Common myeloid progenitor, CD34-positive (primary cell): Measurements from ENCODE around the gene PSRC1.
A peak's percentile ranks its signal among the peaks of the same experiment; 100 is the strongest.

Experiments used
- CTCF ChIA-PET: fragments of 350-600 bp; sonication (Branson Sonifier 250); formaldehyde crosslinking; loops from one replicate; lab custom pipeline; 2021; ENCODE audit warnings: antibody characterized with exemption; lab: Charles Lee
- POLR2A ChIA-PET: fragments of 350-600 bp; sonication (Branson Sonifier 250); formaldehyde crosslinking; loops from one replicate; lab custom pipeline; 2021; ENCODE audit warnings: antibody characterized with exemption; lab: Charles Lee
- DNase-seq, 3 donors: peaks; one replicate each; pipeline versions ENCODE4 v3.0.0 to v3.0.0-alpha.2; 2013
- H3K27ac ChIP-seq, 2 experiments: 1 replicate in 1 of 2; 2 replicates in 1 of 2; pipeline ENCODE4 v1.7.0; 2013; ENCODE audit warnings: inconsistent platforms in 2 of 2, low read length in 2 of 2, mild to moderate bottlenecking in 2 of 2, low read depth in 1 of 2, moderate library complexity in 1 of 2; ENCODE audit not compliant: severe bottlenecking in 2 of 2, insufficient read depth in 1 of 2, poor library complexity in 1 of 2
- H3K27me3 ChIP-seq, 5 experiments: replicated peaks in 2 of 5; 1 replicate in 3 of 5; 2 replicates in 2 of 5; pipeline versions ENCODE4 v1.6.1 to v1.7.0; 2013; ENCODE audit warnings: low read length in 4 of 5, mild to moderate bottlenecking in 2 of 5, moderate library complexity in 2 of 5, inconsistent platforms in 1 of 5; ENCODE audit not compliant: insufficient read depth in 5 of 5, control insufficient read depth in 4 of 5
- H3K36me3 ChIP-seq, 4 experiments: 1 replicate in 2 of 4; 2 replicates in 2 of 4; pipeline versions ENCODE4 v1.6.1 to v1.7.0; 2013; ENCODE audit warnings: low read length in 3 of 4, control low read depth in 1 of 4, mild to moderate bottlenecking in 1 of 4; ENCODE audit not compliant: control insufficient read depth in 4 of 4, insufficient read depth in 4 of 4
- H3K4me1 ChIP-seq, 4 experiments: 1 replicate in 3 of 4; 2 replicates in 1 of 4; pipeline versions ENCODE4 v1.6.1 to v1.7.1; 2013; ENCODE audit warnings: low read length in 3 of 4, mild to moderate bottlenecking in 3 of 4, control low read depth in 1 of 4, inconsistent platforms in 1 of 4, moderate library complexity in 1 of 4; ENCODE audit not compliant: control insufficient read depth in 4 of 4, insufficient read depth in 4 of 4; ENCODE audit errors: control extremely low read depth in 1 of 4
- H3K4me3 ChIP-seq, 7 experiments: 1 replicate in 4 of 7; 2 replicates in 3 of 7; pipeline versions ENCODE4 v1.5.1 to v1.7.0; 2013; ENCODE audit warnings: mild to moderate bottlenecking in 7 of 7, low read length in 6 of 7, moderate library complexity in 6 of 7, inconsistent platforms in 2 of 7, low read depth in 2 of 7, control low read depth in 1 of 7; ENCODE audit not compliant: insufficient read depth in 4 of 7, control insufficient read depth in 1 of 7; ENCODE audit errors: extremely low read depth in 1 of 7
- H3K9me3 ChIP-seq, 5 experiments: 1 replicate in 4 of 5; 2 replicates in 1 of 5; pipeline versions ENCODE4 v1.6.1 to v1.7.1; 2013; ENCODE audit warnings: low read length in 4 of 5, mild to moderate bottlenecking in 2 of 5, inconsistent platforms in 1 of 5, low read depth in 1 of 5, moderate library complexity in 1 of 5; ENCODE audit not compliant: control insufficient read depth in 4 of 5, insufficient read depth in 2 of 5; ENCODE audit errors: control extremely low read depth in 1 of 5
- WGBS: methylation state at CpG from one replicate; pipeline ENCODE4 v1.1.5; 2013; ENCODE audit not compliant: insufficient coverage; 5-methylcytosine and 5-hydroxymethylcytosine counted together

Gene PSRC1

GRCh38 chr1:109277434-109278204, 5.3 kb downstream of the PSRC1 start:
- POLR2A ChIA-PET: interaction anchor here (0.6 kb wide), 1 partner anchor 238 kb away, joined by 3 read pairs; no protein-coding TSS in a partner anchor
- WGBS: 90% methylated on average over 6 of the region's 7 CpGs
- H3K36me3 ChIP-seq: peaks cover 0 to 17% (median 6%) of the 10 kb centered on the region in 4 experiments
- no peaks in the 10 kb centered on the region for H3K9me3 ChIP-seq
- H3K4me3 ChIP-seq: no peak overlapping the region
- peaks cover 0 to 5% (median 0%) of the 10 kb centered on the region in 5 experiments for H3K27me3 ChIP-seq
- CTCF ChIA-PET: interaction anchor here (0.6 to 8.8 kb wide), 25 partner anchors 8 to 1601 kb away, joined by 3 to 181 read pairs (median 5); partner anchors contain the start of gene SORT1
- no peak overlapping the region for H3K27ac ChIP-seq
- DNase-seq: peak; percentile 62 to 70 (median 63)
- peaks cover 6 to 61% (median 22%) of the 10 kb centered on the region in 4 experiments for H3K4me1 ChIP-seq

GRCh38 chr1:109275706-109276345, 7.1 kb downstream of the PSRC1 start:
- H3K27ac ChIP-seq: no peak overlapping the region
- no peak for DNase-seq

GRCh38 chr1:109274533-109275476, 8.1 kb downstream of the PSRC1 start:
- Histone ChIP-seq H3K27ac (no peak overlapping the region), H3K4me1 (peaks cover 0 to 34% (median 9%) of the 10 kb centered on the region in 4 experiments), H3K4me3 (no peak overlapping the region), H3K27me3 (peaks cover 0 to 5% (median 0%) of the 10 kb centered on the region in 5 experiments), H3K36me3 (peaks cover 0 to 9% (median 1%) of the 10 kb centered on the region in 4 experiments), H3K9me3 (no peaks in the 10 kb centered on the region)
- ChIA-PET CTCF (interaction anchor here (3.5 to 8.8 kb wide), 2 partner anchors 124 to 258 kb away, joined by 16 to 181 read pairs; partner anchors contain the start of gene SORT1), POLR2A (no interaction called here)
- DNase-seq: no peak
- 91% methylated on average over 8 of the region's 24 CpGs for WGBS

More at GRCh38 chr1:109275706-109276345, 7.1 kb downstream of the PSRC1 start:
- Histone ChIP-seq H3K4me3 (no peak overlapping the region), H3K4me1 (peaks cover 0 to 44% (median 11%) of the 10 kb centered on the region in 4 experiments), H3K36me3 (peaks cover 0 to 17% (median 6%) of the 10 kb centered on the region in 4 experiments), H3K27me3 (peaks cover 0 to 5% (median 0%) of the 10 kb centered on the region in 5 experiments), H3K9me3 (no peaks in the 10 kb centered on the region)
- CTCF ChIA-PET: interaction anchor here (1.0 to 8.8 kb wide), 9 partner anchors 12 to 256 kb away, joined by 3 to 181 read pairs (median 13); partner anchors contain the start of gene SORT1
- 98% methylated on average over 9 of the region's 9 CpGs for whole genome bisulfite sequencing
- POLR2A ChIA-PET: no interaction called here

GRCh38 chr1:109273570-109274288, 9.2 kb downstream of the PSRC1 start:
- Histone ChIP-seq H3K27ac (no peak overlapping the region), H3K4me3 (peak overlapping the region in 3 of 7 experiments; percentile 6 to 40 (median 37)), H3K9me3 (no peaks in the 10 kb centered on the region), H3K4me1 (peaks cover 0 to 32% (median 9%) of the 10 kb centered on the region in 4 experiments), H3K27me3 (peaks cover 0 to 5% (median 0%) of the 10 kb centered on the region in 5 experiments), H3K36me3 (peaks cover 0 to 5% (median 0%) of the 10 kb centered on the region in 4 experiments)
- WGBS: 56% methylated on average over 19 of the region's 30 CpGs
- no peak for DNase-seq
- POLR2A ChIA-PET: no interaction called here
- CTCF ChIA-PET: interaction anchor here (0.9 to 2.4 kb wide), 2 partner anchors 10 to 124 kb away, joined by 3 to 10 read pairs; partner anchors contain the start of gene SORT1

- no peak overlapping the region for H3K27ac ChIP-seq
- 89% methylated on average over 11 of the region's 16 CpGs for WGBS
- ChIA-PET CTCF (interaction anchor here (0.9 to 2.4 kb wide), 2 partner anchors 9 to 125 kb away, joined by 3 to 10 read pairs; partner anchors contain the start of gene SORT1), POLR2A (no interaction called here)
- H3K36me3 ChIP-seq: no peaks in the 10 kb centered on the region
- peaks cover 0 to 5% (median 0%) of the 10 kb centered on the region in 5 experiments for H3K27me3 ChIP-seq
- H3K9me3 ChIP-seq: no peaks in the 10 kb centered on the region
- H3K4me3 ChIP-seq: no peak overlapping the region
- no peak for DNase-seq
- peaks cover 0 to 32% (median 9%) of the 10 kb centered on the region in 4 experiments for H3K4me1 ChIP-seq
Measured at GRCh38 chr1:109272831-109273547, 10.0 kb downstream of the PSRC1 start.
